Activated naive CD8-positive, alpha-beta T cell treated with anti-CD3 and anti-CD28 coated beads, Interleukin-2, amount 50 U/mL, for 16 hours (primary cell): ENCODE results near the gene MCF2L2.
"Not testable (repeated sequence)": the region's sequence is repeated elsewhere in the genome, so short reads cannot be mapped to it uniquely, and the experiment has no call there.

Experiments
- DNase-seq: peaks from one replicate; pipeline ENCODE4 v3.0.0-alpha.2; 2020; ENCODE audit warnings: low read depth, low spot score

The MCF2L2 gene

GRCh38 chr3:183443395-183444385 is 15.3 kb upstream of the MCF2L2 start:
- no peak for DNase-seq

- no peak for DNase-seq
Measured at GRCh38 chr3:183442994-183443393, 14.6 kb upstream of the MCF2L2 start.

- not testable (repeated sequence) for DNase-seq
Measured at GRCh38 chr3:183440521-183440920, 12.1 kb upstream of the MCF2L2 start.

GRCh38 chr3:183439515-183439914 is 11.1 kb upstream of the MCF2L2 start:
- no peak for DNase-seq

- DNase-seq, result no peak
Measured at GRCh38 chr3:183438735-183439134, 10.3 kb upstream of the MCF2L2 start.

- no peak for DNase-seq
Measured at GRCh38 chr3:183437666-183438564, 9.5 kb upstream of the MCF2L2 start.

GRCh38 chr3:183437061-183437460 is 8.6 kb upstream of the MCF2L2 start:
- DNase-seq, result no peak

- DNase-seq, result no peak
Measured at GRCh38 chr3:183435661-183436060, 7.2 kb upstream of the MCF2L2 start.

GRCh38 chr3:183434992-183435391 is 6.6 kb upstream of the MCF2L2 start:
- no peak for DNase-seq

- DNase-seq, result no peak
Measured at GRCh38 chr3:183434503-183434902, 6.1 kb upstream of the MCF2L2 start.

- no peak for DNase-seq
Measured at GRCh38 chr3:183430325-183430957, 2.0 kb upstream of the MCF2L2 start.

- no peak for DNase-seq
Measured at GRCh38 chr3:183427876-183428446, 458 bp downstream of the MCF2L2 start.

- DNase-seq, result no peak
Measured at GRCh38 chr3:183427196-183427875, 1.1 kb downstream of the MCF2L2 start.

- not testable (repeated sequence) for DNase-seq
Measured at GRCh38 chr3:183418807-183419206, 9.6 kb downstream of the MCF2L2 start.

- no peak for DNase-seq
Measured at GRCh38 chr3:183411216-183411922, 17.1 kb downstream of the MCF2L2 start.

- no peak for DNase-seq
Measured at GRCh38 chr3:183410759-183411158, 17.7 kb downstream of the MCF2L2 start.

- no peak for DNase-seq
Measured at GRCh38 chr3:183410280-183410679, 18.1 kb downstream of the MCF2L2 start.

GRCh38 chr3:183409219-183409618 is 19.2 kb downstream of the MCF2L2 start:
- DNase-seq, result no peak

GRCh38 chr3:183401678-183402077 is 26.7 kb downstream of the MCF2L2 start:
- DNase-seq, result no peak

- DNase-seq, result no peak
Measured at GRCh38 chr3:183400352-183400751, 28.1 kb downstream of the MCF2L2 start.
